HK-2 (cell line): ENCODE results near the gene HS6ST3.
"Not testable (repeated sequence)": the region's sequence is repeated elsewhere in the genome, so short reads cannot be mapped to it uniquely, and the experiment has no call there.

Experiments
- DNase-seq: peaks from one replicate; pipeline ENCODE4 v3.0.0-alpha.2; 2018; ENCODE audit not compliant: unreplicated experiment

The HS6ST3 gene

DNA sequence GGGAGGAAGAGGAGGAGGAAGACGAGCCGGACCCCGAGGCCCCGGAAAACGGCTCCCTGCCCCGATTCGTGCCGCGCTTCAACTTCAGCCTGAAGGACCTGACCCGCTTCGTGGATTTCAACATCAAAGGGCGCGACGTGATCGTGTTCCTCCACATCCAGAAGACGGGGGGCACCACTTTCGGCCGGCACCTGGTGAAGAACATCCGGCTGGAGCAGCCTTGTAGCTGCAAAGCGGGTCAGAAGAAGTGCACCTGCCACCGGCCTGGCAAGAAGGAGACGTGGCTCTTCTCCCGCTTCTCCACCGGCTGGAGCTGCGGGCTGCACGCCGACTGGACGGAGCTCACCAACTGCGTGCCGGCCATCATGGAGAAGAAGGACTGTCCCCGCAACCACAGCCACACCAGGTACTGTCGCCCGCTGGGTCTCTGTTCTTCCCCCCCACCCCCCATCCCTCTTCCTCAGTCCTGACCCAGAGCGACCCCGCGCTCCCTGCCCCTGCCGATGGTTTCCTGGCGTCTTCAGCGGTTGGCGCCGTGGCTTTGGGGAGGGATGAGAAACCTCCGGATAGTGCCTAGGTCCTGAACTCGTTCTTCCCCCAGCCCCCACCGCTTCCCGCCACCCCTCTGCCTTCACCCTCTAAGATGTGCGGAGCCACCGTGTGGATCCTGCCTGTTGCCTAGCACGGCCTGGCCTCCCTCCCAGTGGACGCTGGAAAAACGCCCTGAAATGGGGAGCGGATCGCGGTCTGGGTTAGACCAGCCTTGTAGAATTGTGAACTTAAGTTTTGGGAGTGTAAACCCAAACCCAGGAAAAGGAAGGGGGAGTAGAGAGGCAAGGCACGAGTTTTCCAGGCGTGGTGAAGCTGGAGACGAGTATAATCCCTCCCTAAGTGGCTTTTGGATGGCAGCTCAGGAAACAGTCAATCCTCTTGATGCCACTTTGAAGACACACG is 1.5 kb downstream of the HS6ST3 start:
- no peak for DNase-seq

DNA sequence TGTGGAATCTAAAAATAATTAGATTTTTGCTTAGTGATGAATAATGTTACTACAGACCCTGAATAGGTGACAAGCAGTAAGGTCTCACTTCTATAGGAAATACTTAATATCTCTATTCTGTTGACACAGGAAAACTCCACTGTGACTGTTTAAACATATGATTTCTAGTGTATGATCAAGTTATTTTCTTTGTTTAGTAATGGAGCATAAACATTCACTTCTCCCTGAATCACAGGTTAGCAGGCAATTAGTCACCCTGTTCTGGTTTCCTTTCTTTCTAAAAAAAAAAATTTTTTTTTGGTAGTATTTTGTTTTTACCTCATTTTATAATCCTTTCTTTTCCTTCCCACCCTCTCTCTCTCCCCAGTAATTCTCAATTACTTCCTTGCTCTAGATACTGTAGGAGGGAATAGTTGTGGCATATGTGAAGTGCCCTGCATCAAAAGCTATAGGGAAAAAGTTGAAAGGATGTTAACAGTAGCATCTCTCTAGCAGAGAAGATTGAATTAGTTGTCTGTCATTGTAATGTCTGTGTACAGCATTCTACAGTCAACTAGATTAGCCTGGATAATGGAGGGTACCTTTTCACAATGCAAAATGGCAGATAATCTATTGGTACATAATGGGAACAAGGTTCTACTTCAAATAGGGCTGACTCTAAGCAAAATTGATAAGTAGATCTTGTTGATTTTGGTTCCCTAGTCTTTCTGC is 3.5 kb downstream of the HS6ST3 start:
- no peak for DNase-seq

DNA sequence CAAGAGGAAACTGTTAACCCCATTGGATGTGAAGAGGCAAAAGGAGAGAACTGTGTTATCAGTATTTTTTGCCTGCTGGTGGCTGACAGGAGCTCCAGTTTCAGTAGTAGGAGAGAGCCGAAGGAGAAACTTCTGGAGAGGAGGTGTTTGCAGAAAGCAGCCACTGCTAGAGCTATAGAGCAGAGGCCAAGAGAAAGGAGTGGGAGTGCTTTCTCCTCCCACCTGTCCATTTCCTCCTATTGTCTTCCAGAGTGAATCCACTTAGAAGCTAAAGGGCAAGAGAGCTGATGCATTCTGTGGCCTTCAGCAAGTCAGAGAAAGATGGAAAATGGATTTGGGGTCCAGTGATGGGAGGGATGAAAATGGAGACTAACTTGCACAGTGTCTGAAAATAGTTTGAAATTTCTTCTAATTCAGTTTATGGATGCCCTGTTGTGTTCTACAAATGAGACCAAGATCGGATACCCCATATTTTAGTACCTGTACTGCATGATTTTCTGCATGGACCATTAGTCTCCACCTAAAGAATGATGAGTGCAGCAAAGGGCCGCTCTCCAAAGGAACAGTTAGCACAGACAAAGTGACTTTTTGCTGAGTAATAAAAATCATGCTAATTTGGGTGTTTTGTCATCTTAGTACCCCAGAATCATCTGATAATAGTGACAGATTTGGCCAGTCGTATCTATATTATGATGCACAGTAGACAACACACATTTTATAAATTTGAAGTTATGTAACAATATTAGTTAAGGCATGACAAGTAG is 10.7 kb downstream of the HS6ST3 start:
- DNase-seq: no peak

DNA sequence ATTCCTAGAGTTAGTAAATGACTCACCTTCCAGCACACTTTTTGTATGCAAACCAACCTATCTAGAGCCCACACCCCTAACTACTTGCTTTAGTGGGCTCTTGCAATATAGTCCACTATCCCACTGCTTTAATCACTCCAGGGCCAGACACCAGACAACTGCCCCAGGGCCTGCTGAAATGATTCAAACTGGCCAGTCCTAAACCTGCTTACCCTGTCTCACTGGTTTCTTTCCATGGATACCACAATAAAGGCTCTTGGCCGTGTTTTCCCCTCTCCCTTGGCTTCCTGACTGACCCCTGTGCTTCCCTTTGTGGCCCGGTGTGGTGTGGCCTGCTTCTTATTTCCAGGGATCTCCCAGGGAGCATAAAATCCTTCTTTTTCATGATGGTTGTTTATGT is 14.6 kb downstream of the HS6ST3 start:
- DNase-seq: no peak

DNA sequence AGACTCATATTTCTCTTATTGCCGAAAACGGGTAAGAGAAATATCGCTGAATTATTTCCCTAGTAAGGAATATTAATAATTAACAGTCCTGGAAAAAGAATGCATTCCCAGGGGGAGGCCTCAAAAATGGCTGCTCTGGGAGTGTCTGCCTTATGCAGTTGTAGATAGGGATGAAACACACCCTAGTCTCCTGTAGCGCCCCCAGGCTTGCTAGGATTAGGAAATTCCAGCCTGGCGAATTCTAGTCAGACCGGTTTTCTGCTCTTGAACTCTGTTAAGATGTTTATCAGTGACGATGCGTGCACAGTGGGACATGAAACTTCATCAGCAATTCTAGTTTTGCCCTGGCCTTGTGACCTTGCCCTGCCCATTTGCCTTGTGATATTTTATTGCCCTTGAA is 18.2 kb downstream of the HS6ST3 start:
- DNase-seq: not testable (repeated sequence)

DNA sequence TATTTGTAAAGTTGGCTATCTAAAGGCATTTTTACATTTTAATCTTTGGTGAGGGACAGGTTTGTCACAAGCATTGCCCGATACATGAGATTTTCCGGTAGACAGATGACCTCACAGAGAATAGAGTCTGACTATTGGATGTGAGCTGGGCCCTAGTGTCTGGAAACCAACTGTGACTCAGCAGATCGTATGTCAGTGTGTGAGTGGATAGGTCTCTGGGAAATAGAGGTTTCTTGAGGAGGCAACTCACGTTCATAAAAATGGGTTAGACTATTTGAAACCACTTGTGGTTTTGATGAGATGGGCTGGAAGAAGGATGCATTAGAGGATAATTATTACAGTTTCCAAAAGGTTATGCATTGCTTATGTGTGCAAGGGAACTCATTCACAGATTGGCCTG is 19.2 kb downstream of the HS6ST3 start:
- no peak for DNase-seq

DNA sequence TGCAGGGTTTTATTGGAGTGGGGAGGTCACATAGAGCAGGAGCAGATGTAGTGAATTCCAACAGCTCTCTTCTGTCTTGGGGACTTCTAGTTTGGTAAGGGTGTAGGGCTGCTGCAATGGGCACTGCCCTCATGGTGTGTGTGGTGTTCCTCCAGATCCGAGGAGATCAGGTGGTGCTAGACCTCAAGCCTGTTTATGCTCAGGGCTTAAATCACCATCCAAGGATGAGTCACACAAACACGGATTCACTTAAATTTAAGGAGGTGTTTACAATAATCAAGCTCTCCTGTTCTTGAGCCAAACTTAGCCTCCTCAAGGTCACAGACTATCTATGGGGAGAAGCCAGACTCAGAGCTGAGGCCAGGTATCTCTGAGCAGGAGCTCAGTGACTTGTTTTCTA is 23.0 kb downstream of the HS6ST3 start:
- no peak for DNase-seq

DNA sequence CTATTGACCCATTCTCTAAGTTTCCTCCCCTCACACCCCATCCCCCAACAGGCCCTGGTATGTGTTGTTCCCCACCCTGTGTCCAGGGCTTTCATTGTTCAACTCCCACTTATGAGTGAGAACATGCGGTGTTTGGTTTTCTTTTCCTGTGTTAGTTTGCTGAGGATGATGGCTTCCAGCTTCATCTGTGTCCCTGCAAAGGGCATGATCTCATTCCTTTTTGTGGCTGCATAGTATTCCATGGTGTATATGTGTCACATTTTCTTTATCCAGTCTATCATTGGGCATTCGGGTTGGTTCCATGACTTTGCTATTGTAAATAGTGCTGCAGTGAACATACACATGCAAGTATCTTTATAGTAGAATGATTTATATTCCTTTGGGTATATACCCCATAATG is 25.5 kb downstream of the HS6ST3 start:
- not testable (repeated sequence) for DNase-seq

DNA sequence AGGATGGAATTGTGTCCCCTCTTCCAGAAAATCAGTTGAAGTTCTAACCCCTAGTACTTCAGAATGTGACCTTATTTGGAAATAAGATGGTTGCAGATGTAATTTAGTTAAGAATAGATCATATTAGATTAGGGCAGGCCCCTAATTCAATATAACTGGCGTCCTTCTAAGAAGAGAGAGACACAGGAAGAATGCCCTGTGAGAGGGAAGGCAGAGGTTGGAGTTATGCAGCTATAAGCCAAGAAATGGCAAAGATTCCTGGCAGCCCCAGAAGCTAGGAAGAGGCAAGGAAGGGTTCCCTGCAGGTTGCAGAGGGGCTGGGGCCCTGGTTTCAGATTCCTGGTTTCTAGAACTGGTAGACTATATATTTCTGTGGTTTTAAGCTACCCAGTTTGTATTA is 30.0 kb downstream of the HS6ST3 start:
- DNase-seq: no peak

DNA sequence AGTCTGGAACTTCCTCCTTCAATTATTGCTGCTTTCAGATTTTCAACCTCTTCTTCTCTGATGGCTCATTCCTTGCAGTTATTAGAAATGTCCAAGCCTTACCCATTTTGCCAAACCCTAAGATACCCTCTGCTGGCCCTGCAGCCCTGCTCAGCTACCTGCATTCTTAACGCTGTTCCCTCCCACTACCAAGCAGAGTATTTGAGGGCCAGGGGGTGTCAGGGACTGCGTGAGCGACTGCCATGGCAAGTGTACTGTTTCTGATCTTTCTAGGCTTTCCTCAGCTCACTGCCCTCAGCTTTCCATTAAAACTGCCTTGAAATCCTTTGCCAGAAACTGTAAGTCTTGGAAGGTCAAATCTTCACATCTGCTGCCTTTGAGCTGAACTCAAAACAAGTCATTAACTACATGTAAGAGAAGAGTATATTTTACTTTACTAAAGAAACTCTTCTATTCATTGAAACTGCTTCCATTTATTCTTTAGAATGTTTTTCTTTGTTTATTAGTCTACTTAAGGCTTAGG is 41.0 kb downstream of the HS6ST3 start:
- no peak for DNase-seq

DNA sequence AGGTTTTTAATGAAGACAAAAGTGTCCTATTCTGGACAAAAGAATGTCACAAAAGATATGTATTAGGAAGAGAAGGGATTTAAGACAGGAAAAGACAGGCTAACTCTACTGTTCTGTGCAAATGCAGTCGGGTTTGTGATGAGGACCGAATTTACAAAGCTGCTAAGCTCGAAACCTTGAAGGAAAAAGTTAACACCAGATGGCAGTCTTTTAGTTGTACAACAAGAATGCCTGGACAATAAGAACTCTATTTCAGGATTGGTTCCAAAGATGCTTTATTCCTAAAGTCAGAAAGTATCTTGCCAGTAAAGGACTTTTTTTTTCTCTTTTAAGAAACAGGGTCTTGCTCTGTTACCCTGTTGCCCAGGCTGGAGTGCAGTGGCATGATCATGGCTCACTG is 51.1 kb downstream of the HS6ST3 start:
- DNase-seq: no peak

DNA sequence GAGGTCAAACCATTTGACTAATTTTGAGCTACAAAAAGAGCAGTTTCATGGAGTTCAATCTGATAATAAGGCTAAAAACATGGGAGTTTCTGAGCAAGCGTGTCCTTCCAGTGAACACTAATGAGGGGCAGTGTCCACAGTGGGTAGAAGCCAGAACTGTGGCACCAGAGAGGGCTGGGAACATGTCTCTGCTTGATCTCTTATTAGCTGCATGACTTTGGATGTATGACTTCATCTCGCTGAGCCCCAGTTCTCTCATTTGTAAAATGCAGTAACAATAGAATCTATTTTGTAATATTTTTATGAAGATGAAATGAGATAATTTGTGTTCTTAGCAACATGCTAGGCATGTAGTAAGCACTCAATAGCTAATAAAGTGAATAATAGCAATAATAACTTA is 69.8 kb downstream of the HS6ST3 start:
- DNase-seq: no peak

DNA sequence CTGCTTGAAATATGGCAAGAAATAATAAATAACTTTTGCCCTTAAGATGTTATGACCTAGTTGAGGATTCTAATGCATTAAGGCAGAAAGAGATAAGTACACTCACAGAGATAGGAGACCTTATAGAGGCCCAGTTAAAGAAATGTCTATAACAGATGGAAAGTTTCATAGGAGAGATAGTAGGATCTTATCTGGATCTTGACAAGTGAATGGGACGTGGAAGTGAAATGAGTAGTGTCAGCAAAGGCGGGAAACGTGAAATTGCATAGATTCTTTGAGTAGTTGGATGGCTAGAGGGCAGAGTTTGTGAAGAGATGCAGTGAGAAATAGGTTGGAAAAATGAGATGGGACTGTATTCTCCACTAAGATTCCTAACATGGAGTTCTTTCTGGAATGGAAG is 71.2 kb downstream of the HS6ST3 start:
- DNase-seq: no peak

DNA sequence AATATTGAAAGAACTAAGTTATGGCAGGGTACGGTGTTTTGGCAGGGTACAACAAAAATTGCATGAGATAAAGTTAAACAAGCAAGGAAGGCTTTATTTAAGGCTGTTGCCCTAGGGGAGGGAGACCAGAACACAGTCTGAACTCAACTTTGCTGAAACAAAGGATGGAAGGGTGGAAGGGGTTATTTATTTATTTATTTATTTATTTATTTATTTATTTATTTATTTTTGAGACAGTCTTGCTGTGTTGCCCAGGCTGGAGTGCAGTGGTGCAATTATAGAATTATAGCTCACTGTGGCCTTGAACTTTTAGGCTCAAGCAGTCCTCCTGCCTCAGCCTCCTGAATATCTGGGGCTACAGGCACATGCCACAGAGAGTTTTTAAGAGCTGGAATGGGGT is 75.9 kb downstream of the HS6ST3 start:
- DNase-seq: no peak

DNA sequence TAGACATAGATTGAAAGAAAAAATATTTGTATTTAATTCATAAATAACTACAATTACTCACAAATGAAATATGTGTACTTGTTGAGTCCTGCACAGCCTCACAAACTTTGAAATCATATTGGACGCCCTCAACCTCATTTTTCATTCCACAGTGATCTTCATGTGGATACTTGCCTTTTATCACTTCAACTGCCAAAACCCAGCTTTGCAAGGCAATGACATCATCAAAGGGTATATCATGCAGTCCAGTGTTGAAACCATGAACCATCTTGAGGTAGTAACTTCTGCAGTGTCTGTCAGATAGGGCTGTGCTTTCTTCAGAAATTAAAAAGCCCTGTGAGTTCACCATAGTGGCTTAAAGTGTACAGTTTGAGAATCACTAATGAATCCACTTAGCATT is 82.2 kb downstream of the HS6ST3 start:
- no peak for DNase-seq

DNA sequence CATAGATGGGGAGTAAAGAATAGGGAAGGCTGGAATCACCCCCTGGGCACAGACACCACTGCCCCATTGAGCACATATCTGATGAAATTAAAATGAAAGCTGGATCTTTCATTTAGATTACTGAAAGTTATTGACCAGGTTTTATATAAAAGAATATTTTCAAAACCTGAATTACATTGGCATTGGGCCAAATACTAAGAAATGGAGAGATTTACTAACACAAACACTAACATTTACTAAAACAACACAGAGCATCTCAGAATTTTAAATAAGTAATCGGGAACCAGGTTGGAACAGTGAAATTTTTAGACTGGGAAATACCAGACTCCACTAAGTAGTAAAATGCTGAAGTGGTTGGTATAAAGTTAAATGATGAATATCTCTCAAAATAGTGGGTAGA is 88.9 kb downstream of the HS6ST3 start:
- no peak for DNase-seq

DNA sequence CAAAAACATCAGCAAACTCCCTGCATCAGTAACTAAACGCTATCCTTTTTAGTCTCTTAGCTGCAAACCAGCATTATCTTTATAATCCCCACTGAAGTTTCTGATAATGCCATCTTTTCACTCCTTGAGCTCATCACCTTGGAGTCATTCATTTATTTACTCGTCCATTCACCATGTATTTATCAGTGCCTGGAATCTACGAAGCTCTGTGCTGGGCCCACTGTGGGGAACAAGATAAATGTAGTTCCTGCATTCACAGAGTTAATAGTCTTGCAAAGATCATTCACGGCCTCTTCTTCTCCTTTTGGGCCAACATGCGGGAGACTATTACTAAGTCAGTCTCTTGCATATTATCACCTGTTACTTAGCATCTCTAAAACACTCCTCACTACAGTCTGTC is 89.4 kb downstream of the HS6ST3 start:
- DNase-seq: no peak

DNA sequence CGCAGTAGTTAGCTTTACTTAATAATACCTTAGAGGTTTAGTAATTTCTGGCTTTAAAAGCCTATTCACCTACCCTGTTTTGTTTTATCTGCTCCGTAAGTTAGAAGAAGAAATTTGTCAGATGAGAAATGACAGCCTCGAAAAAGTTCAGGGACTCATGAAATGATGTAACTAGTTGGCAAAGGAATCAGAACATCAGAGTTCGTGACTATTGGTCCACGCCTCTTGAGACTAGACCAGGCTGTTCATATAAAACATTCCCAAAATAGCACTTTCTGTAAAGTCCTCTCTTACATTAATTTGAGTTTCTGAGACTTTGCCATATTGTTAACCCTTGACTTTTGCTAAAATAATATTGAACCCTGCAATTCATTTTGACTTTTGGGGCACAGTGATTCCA is 92.0 kb downstream of the HS6ST3 start:
- DNase-seq: no peak

DNA sequence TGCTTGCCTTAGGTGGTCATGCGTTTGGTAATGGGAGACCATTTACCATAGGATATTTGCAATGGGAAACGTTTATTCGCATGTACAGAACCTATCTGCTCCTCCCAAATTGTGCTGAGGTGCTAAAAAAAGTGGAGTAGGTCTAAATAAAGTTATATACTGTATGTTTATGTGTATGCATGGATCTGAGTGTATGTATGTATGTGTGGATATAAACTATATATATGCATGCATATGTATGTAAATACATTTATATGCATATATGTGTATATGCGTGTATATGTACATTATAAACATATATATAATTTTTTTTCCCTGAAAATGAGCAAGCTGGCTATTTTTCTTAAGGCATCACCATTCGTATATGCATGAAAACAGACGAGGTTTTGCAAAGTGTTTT is 95.9 kb downstream of the HS6ST3 start:
- no peak for DNase-seq

DNA sequence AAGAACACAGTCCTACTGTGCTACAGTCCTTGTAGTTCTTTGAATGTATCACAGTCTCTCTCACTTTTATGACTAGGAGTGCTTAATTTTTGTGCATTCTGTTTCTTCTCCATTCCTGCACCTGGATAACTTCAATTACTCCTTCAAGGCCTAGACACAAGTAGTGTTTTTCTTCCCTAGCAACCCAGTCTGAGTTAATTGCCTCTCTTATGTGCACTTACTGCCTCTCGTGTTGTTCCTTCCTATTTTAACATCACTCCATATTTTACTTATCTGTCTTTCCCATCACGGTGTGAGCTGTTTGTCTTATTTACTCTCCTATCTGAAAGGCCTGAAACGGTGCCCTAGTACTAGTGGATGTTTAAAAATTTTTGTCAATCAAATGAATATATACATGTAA is 101.5 kb downstream of the HS6ST3 start:
- DNase-seq: no peak

DNA sequence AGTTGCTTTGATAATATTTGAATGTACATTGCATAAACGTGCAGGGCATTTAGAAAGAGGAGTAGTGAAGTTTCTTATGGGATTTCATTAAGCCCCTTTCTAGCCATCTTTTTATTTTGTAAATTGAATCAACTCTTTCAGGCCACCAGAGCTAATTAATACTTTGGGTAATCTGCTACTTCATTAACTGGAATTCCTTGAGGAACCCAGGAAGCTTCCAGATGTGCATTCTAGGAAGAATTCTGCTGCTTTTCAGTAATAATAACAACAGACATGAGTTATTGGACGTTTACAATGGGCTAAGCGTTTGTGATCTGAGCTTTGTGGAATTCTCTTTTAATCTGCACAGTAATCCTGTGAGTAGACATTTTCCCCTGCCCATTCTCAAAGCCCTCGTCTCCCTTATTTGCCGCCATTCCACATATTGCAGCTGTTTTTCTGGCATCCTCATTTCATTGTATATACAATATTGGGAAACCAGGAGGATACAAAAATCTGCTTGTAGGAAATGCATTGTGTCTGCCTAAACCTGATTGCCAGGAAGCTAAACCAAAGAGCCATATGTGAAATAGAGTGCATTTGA is 103.9 kb downstream of the HS6ST3 start:
- DNase-seq: no peak

DNA sequence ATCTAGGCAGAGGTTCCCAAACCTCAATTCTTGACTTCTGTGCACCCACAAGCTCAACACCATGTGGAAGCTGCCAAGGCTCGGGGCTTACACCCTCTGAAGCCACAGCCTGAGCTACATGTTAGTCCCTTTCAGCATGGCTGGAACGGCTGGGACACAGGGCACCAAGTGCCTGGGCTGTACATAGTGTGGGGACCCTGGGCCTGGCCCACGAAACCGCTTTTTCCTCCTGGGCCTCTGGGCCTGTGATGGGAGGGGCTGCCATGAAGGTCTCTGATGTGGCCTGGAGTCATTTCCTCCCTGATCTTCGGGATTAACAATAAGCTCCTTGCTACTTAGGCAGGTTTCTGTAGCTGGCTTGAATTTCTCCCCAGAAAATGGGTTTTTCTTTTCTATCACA is 108.1 kb downstream of the HS6ST3 start:
- DNase-seq: no peak
